GM11168 (cell line): ENCODE data around the gene EFCC1.

Source experiments
- in situ Hi-C: fragments of 300-500 bp; cut with MboI; formaldehyde crosslinking; loops from one replicate; pipeline ENCODE4 v1.12.0; 2022; ENCODE audit warnings: low sequenced_read_pairs; ENCODE audit not compliant: unreplicated experiment

Gene EFCC1

DNA sequence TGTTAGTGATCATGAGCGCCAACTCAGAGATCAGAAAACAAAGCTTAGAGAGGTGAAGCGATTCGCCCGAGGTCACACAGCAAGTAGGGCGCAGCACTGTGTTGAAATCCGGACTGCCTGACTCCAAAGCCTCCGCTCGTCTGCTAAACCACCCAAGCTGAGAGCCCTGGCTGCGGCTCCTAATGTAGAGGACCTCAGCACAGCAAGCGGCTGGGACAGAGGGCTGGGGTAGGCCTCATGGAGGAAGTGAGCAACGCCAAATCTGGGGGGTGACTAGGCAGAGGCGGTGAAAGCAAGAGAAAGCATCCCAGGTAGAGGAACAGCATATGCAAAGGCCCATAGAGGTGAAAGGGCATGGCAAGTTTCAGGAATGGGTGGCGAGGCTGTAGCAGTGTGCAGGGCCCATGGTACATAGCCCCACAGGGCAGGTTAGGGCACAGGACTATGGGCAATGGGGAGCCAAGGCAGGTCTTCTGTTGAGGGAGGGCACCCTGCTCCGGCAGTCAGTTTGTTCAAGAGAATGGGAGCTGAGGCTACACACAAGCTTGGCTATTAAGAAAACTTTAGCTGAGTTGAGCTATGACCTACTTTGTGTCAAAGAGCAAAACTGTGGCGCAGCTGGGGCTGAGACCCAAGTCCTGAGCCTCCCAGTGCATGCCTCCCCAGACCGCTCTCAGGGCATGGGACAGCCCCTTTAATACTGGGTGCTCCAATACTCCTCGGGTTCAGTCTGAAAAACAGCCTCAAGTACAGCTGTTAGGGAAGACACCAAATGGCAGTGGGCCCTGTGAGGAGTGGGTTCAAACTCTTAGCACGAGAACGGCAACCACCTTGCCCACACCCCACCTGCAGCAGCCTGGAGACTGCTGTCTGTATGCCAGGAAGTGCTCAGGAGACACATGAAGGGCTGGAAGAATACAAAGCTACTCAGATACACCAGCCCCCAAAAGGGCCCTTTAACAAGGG lies 6.2 kb upstream of the EFCC1 start:
- in situ Hi-C loops: no loop called here

DNA sequence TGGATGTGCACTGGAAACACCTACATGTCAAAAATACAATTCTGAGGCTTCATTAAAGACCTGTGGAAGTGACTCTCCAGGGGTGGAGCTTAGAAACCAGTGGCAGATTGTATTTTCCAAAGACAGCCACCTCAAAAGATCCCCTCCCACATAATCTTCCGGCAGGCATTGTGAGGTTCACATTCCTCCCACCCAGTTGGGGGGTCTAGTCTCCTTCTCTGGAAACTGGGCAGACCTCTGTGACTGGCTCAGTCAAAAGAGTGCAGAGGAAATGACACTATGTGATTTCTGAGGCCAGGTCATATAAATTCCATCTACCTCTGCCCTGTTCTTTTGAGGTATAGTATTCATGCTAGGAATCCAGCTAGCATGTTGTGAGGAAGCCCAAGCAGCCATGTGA lies 5.4 kb upstream of the EFCC1 start:
- in situ Hi-C loops: no loop called here

DNA sequence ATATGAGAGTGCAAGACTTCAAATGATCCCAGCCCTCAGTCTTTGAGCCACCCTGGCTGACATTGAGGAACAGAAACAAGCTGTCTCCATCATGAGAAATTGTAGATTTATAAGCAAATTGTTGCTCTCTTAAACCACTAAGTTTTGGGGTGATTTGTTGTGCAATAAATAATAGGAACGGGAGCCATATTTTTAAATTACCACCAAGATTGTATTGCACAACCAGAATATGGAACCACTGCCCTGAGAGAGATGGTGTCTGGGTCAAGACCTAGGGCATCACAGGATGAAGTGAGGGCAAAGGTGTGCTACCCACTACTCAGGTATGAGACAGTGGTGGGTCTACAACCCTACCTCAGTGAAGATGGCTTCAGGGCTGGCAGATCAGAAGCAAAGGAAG lies 4.9 kb upstream of the EFCC1 start:
- in situ Hi-C loops: no loop called here

DNA sequence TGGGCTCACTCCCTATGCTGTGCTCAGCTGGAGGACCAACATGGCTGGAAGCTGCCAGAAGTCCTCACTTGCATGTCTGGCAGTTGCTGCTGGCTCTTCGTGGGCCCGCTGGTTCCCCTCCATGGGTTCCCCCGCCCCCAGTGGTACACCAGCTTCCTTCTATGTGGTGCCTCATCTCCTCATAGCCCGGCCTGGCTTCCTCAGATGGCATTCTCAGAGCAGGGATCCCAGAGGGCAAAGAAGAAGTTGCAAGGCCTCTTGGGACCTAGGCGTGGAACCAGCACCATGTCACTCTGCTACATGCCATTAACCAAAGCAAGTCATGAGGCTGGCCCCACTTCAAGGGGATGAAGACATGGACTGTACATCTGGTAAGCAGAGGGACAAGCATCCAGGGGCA lies 4.4 kb upstream of the EFCC1 start:
- in situ Hi-C loops: no loop called here

DNA sequence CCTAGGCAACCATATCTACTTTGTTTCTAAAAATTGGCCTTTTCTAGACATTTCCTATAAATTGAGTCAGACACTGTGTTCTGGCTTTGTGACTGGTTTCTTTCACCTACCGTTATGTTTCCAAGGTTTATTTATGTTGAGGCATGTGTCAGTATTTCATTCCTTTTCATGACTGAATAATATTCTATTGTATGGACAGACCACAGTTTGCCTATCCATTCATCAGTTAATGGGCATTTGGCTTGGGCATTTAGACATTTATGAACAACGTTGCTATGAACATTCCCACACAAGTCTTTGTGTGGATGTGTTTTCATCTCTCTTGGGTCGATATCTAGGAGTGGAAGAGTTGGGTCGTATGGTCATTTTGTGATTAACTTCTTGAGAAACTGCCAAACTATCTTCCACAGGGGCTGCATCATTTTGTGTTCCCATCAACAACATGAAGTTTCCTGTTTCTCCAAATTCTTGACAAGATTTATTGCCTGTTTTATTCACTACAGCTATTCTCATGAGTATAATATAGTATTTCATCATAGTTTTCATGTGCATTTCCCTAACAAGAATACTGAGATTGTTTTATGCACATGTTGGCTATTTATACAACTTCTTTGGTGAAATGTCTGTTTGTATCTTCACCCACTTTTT lies 3.5 kb upstream of the EFCC1 start:
- in situ Hi-C loops: no loop called here

DNA sequence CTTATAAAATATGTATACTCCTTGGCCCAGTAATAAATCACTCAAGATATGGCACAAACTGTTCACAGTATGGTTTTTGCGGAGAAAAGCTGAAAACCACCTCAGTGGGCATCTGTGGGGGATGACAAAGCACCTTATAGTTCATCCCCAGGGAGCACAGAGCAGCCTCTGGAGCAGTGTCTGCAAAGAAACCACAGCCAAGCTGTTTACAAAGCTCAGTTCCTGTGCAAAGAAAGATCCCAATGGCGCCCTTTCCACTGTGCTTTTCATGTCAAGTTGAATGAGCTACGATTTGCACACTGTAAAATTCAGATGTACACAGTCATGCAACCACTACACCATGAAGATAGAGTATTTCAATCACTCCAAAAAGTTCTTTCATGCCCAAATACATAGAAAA lies 2.5 kb upstream of the EFCC1 start:
- in situ Hi-C loops: no loop called here

DNA sequence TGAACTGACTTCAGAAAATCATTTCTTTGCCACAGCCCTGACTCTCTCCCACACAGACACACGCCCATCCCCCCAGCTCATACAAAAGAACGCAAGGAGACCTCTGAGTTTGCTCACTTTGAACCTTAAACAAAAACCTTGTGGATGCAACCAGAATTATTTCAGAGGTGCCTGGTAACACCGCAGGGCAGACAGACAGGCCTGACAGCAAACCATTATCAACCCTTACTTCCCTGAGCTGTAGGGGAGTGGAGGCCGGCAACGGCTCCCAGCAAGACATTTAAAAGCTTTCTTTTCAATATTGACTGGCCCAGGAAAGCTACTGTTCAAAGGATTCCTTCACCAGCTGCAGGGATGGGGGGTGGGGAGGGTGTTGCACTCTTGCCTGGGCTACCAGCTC lies 2.0 kb upstream of the EFCC1 start:
- in situ Hi-C loops: no loop called here

DNA sequence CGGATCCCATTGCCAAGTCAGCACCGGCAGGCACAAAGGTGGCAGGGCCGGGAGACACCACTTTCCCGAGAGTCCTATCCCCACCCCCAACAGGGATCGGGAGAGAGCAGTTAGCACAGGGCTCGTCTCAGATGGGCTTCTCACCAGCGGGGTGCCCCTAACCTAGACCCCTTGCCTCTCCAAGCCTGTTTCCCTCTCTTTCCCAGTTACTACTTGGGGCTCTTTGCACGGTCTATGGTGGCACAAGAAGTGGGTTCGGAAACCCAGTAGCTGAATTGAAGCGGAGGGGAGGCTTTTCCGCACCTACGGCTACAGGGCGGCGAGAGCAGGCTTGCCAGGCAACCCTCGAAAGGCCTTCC lies 383 bp upstream of the EFCC1 start:
- in situ Hi-C loops: no loop called here

DNA sequence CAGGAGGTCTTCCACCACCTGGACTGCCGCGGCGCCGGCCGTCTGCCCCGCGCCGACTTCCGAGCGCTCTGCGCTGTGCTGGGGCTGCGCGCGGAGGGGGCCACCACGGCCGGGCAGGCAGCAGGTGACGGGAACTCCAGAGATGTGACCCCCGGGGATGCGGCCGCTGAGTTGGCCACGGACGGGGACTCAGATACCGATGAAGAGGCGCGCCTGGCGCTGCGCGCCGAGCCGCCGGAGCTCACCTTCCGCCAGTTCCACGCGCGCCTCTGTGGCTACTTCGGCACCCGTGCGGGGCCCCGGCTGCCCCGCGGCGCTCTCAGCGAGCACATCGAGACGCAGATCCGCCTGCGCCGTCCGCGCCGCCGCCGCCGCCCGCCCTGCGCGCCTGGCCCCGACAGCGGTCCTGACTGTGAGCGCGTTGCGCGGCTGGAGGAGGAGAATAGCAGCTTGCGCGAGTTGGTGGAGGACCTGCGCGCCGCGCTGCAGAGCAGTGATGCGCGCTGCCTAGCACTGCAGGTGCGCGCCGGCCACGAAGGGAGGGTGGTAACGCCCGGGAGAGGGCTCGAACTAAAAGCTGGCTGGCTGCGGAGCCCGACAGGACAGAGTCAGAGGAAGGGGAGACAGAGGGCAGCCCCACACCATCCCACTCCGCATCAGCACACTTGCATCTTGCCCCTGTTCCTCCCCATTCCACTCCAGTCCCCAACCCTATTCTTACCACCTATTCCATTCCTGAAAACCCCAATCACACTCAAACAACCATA lies 885 bp downstream of the EFCC1 start:
- in situ Hi-C loops: no loop called here

DNA sequence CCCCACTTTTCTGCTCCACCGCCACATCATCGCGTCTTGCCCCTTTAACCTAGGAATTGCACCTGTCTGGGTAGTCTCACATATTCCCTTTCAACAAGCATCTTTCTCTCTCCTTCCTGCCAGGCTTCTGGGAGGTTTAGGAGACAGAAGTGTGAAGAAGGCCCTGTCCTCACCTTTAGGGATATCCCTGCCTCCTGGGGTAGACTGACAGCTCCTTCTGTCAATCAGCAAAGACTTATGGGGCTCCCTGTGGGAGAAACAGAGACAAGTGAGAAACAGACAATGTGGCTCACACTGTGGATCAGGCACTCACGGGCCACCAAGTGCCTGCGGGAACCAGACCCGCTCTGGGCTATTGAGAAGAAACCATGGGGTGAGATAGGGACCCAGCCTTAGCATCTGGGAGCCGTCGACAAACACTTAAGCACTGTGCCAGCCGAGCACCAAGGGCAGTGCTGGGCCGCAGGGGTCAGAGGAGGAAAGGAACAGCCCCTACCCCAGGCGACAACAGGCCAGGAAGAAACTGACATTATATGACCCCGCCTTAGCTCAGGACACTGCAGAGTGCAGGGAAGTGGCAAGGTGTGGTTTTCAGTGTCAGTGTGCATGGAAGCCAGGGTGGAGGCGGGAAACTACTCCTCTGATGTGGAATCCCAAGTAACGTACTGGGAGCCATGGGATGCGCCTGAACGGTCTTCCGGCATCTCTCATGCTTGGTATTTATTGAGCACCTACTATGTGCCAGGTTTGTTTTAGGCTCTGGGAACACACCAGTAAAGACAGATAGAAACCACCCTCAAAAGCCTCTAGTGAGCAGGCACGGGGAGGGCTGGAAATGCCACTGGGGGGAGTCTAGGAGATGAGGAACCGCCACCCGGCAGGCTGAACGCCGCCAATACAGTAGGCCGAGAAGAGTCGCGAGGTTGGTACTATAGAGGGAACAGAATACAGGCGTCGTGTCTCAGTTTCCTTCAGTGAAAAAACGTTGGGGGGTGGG lies 1.8 kb downstream of the EFCC1 start:
- in situ Hi-C loops: no loop called here

DNA sequence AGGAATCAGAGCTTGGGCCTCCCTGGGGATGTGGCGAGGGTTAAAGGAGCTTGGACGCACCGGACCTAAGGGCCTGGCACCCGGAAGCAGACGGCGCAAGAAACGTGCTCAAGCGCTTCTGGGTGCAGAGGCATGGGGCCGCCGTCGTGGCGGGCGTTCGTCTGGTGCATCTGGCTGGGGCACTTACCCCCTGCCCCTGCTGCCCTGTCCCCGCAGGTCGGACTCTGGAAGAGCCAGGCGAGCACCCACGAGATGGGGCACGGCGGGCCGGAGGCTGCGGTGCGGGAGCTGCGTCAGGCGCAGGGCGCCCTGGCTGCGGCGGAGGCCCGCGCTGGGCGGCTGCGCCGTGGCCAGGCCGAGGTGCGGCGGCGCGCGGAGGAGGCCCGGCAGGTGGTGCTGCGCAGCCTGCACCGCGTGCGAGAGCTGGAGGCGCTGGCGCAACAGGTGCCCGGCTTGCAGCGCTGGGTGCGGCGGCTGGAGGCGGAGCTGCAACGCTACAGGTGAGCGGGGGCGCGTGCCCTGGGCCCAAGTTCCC lies 2.5 kb downstream of the EFCC1 start:
- in situ Hi-C loops: no loop called here

DNA sequence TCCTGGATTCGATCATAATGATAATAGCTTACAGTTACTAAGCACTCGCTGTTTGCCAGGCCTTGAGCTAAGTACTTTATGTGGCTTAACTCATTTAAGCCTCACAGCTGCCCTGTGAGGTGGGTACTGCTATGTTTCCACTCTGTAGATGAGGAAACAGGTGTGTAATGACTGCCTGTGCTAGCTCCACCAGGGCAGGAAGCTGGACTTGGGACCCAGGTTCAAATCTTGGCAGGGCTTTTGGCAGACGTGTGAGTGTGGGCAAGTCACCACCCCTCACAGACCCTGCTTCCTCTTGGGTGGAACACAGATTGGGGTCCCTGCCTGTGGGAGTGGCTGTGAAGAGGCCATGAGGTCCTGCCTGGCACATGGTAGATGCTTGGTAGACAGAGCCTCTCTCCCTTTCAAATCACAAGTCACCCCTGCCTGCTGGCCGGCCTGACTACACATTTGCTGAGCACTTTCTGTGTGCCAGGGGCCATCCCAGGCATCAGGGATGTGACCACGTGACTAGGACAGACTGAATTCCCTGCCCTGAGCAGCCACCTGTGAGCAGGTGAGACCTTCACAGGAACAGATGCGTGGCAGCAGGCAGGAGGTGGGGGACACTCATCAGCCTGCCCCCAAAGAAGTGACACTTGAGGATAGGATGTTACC lies 3.7 kb downstream of the EFCC1 start:
- in situ Hi-C loops: no loop called here

DNA sequence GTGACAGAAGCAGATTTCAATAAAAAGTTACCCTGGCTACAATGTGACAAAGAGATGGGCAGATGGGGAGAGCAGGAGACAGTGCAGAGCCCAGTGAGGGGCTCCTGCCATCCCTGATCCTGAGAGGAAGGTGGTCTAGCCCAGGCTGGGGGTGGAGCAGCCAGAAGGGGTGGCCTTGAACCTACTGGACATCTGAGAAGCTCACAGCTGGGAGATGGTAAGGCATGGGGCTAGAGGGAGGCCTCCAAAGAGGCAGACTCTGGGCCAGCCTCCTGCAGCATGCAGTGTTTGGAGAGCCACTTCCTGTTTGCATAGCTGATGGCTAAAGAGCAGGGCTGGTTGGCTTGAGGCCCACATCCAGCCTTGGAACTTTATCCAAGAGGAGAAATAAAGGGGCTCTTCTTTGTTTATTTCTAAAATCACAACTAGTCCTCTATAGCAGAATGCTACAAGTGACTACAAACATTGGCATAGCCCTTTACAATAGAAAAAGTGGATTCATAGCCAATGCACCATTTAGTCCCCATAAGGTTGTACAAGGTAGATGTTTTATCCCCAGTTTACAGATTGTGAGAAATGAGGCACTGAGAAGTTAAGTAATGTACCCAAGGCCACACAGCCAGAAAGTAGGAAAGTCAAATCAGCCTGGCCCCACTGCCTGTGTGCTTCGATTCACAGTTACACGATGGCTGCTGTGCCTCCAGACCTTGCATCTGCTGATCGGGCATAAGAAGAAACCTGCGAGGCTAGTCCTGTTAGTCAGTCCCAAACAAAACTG lies 4.6 kb downstream of the EFCC1 start:
- in situ Hi-C loops: no loop called here

DNA sequence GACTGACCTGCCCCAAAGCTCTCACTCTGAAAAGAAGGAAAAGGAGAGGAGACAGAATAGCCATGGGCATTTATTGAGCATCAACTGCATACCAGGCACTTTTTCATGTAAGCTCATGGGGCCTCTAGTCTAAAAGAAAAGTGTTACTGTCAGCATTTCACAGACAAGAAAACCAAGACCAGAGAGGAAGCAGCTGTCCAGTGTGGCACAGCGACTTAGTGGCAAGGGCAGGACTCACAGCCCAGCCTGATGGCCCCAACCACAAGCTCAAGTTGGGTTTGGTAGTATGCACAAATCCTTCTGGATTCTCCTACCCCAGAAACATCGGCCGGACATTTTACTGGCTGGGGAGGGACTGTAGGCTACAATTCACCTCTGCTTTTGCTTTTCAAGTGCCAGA lies 5.8 kb downstream of the EFCC1 start:
- in situ Hi-C loops: no loop called here

DNA sequence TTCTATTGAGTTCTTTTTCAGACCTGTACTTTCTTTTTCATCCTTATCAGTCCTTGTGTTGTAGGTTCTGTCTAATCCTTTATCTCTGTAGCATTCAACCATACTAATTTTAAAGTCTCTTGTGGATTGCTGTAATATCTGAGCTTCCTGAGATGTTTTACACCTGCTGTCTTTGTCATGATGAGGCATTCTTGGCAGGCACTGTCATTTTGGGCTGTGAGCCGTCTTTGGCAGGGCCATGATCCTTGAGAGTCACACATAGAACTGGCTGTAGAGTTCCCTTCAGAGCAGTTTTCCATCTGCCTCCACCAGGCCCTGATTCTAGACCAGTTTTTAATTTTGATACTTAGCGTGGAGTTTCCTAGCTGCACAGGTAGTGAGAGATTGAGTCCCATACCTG lies 6.7 kb downstream of the EFCC1 start:
- in situ Hi-C loops: no loop called here

DNA sequence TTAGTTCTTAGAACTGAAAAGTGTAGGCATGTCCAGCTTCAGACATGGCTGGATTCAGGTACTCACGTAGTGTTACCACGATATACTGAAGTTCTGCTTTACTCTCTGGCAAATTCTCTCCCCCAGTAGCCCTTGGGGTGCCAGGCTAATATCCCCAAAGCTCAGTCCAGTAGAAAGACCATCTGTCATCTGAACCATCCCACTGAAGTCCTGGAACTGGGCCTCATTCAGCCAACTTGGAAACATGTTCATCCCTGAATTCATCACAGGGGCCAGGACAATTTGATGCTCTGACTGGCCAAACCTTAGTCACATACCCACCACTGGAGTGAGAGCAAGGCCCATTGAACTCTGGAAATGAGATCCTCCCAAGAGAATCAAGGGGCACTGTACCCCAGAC lies 8.2 kb downstream of the EFCC1 start:
- in situ Hi-C loops: no loop called here

DNA sequence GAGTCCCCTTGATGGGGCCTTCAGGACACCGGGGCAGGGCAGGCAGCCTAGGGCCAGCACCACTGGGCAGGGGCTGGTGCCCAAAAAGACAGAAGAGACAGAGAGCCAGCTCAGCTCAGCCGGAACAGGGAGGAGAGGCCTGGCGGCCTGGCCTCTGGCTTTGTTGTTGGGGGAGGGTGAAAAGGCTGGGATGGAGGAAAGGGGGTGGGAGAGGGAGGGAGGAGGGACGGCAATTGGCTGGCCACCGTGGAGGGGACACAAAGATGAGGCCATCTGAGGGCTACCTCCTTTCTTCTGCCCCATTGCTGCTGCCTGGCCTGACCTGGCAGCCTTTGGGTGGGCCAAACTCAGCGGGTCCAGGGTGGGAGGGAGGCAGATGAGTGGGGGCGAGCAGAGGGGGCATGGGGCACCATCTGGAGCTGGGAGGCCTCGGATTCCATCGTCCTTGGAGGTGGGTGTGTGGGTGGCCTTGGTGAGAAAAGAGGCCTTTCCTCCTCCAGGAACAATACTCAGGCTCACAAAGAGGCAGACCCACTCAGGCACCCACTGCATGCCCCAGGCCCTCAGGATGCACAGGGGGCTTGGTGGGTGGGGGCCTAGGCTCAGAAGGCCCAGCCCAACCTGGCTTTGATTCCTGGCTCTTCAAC lies 9.3 kb downstream of the EFCC1 start:
- in situ Hi-C loops: no loop called here

DNA sequence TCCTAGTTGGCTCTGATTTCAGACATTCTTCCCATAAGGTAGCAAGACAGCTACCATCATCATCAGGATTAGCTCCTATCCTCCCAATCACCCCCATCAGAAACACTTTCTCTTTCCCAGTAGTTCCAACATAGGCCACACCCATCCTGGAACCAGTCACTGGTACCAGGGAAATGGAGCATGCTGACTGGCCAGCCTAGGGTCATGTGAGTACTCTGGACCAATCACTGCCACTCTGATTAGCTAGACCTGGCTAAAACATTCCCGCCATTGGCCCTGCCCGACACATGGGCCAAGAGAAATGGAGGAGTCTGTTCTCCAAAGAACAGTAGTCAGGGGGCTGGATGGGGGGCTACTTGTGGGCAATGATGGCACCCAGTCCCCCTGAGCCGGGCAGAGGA lies 12.4 kb downstream of the EFCC1 start:
- in situ Hi-C loops: no loop called here
